GM12891 (cell line): ENCODE results near the gene SEPTIN12.

Source experiments
- POLR2A ChIP-seq: IDR thresholded peaks from 2 replicates; pipeline ENCODE4 v1.6.1; 2011; ENCODE audit warnings: low read depth, low read length, control low read depth
- POLR2AphosphoS5 ChIP-seq: IDR thresholded peaks from 2 replicates; pipeline ENCODE4 v1.6.1; 2011; ENCODE audit warnings: low read depth, low read length, control low read depth
- TAF1 ChIP-seq: IDR thresholded peaks from 2 replicates; pipeline ENCODE4 v1.6.1; 2011; ENCODE audit warnings: low read depth, low read length, control low read depth

- TF ChIP-seq POLR2A (no peak), TAF1 (no peak), POLR2AphosphoS5 (no peak)
Observed at GRCh38 chr16:4825196-4825595, 37.1 kb upstream of the SEPTIN12 start.
